ENCODE results near the gene SLC9A7.
A peak's percentile ranks its signal among the peaks of the same experiment; 100 is the strongest.

SLC9A7 gene

GRCh38 chrX:46602468-46603102 lies 156.3 kb downstream of the SLC9A7 start:
- DNase-seq: no peak

- no peak for DNase-seq
These were observed 157.6 kb downstream of the SLC9A7 start for GRCh38 chrX:46601283-46601682.

GRCh38 chrX:46599051-46599560 lies 159.8 kb downstream of the SLC9A7 start:
- DNase-seq: no peak

GRCh38 chrX:46597771-46598170 lies 161.1 kb downstream of the SLC9A7 start:
- DNase-seq: no peak

GRCh38 chrX:46597208-46597607 lies 161.7 kb downstream of the SLC9A7 start:
- no peak for DNase-seq

GRCh38 chrX:46595084-46595483 lies 163.8 kb downstream of the SLC9A7 start:
- DNase-seq: no peak

GRCh38 chrX:46589977-46590723 lies 168.8 kb downstream of the SLC9A7 start:
- DNase-seq: peak in 1 of 5 experiments; percentile 47

GRCh38 chrX:46588263-46588662 lies 170.7 kb downstream of the SLC9A7 start:
- peak in 3 of 5 experiments; percentile 10 to 63 (median 12) for DNase-seq

GRCh38 chrX:46587753-46588171 lies 171.2 kb downstream of the SLC9A7 start:
- no peak for DNase-seq

GRCh38 chrX:46587158-46587557 lies 171.8 kb downstream of the SLC9A7 start:
- peak in 1 of 5 experiments; percentile 64 for DNase-seq

- DNase-seq: no peak
These were observed 174.2 kb downstream of the SLC9A7 start for GRCh38 chrX:46584736-46585135.

- no peak for DNase-seq
These were observed 176.0 kb downstream of the SLC9A7 start for GRCh38 chrX:46582966-46583365.

GRCh38 chrX:46582325-46582724 lies 176.6 kb downstream of the SLC9A7 start:
- no peak for DNase-seq

- DNase-seq: no peak
These were observed 178.3 kb downstream of the SLC9A7 start for GRCh38 chrX:46580613-46581012.

- DNase-seq: no peak
These were observed 179.7 kb downstream of the SLC9A7 start for GRCh38 chrX:46579250-46579649.

GRCh38 chrX:46577221-46578005 lies 181.5 kb downstream of the SLC9A7 start:
- no peak for DNase-seq

- DNase-seq: no peak
These were observed 182.5 kb downstream of the SLC9A7 start for GRCh38 chrX:46576458-46576857.

GRCh38 chrX:46575991-46576392 lies 182.9 kb downstream of the SLC9A7 start:
- peak in 1 of 5 experiments; percentile 22 for DNase-seq

- DNase-seq: no peak
These were observed 183.3 kb downstream of the SLC9A7 start for GRCh38 chrX:46575586-46575985.

GRCh38 chrX:46574774-46575381 lies 184.0 kb downstream of the SLC9A7 start:
- peak in 3 of 5 experiments; percentile 11 to 79 (median 36) for DNase-seq

- DNase-seq: peak; percentile 33 to 90 (median 64)
These were observed 184.8 kb downstream of the SLC9A7 start for GRCh38 chrX:46573892-46574773.

Measured in T-helper 2 cell (primary cell).